K562 (cell line): ENCODE measurements around the gene FAM53A. TPM values are rescaled to one million over a fixed set of nuclear protein-coding genes. Genes with fewer than 3 reads are reported as not detected.

Experiments used
- ATAC-seq: fragments of 200-7000 bp; cut with Tn5 transposase; 3 replicates; pipeline ENCODE4 v1.9.1; 2020; ENCODE audit warnings: moderate library complexity
- BruUV-seq: library from RNA; stranded (reverse); fragments of 400-500 nt; replicated peaks from 2 replicates; lab custom pipeline; 2021; lab: Mats Ljungman, UMichigan
- CTCF ChIA-PET: fragments of 300-600 bp; formaldehyde crosslinking; extraction: SDS; loops from one replicate; lab custom pipeline; 2021; ENCODE audit warnings: low intra/inter-chr PET ratio; lab: Yijun Ruan, JAX
- POLR2A ChIA-PET: fragments of 300-600, 350-650 bp; sonication (Branson Sonifier 250); formaldehyde crosslinking; extraction: SDS; loops from one replicate; lab custom pipeline; 2021; ENCODE audit warnings: antibody characterized with exemption, inconsistent platforms; lab: Yijun Ruan, JAX
- DNase-seq, 4 experiments: peaks; one replicate each; pipeline versions ENCODE4 v3.0.0 to v3.0.0-alpha.2; 2011 to 2018; ENCODE audit warnings: low spot score in 3 of 4, mixed read lengths in 3 of 4; ENCODE audit errors: extremely low read depth in 1 of 4
- FAIRE-seq: peaks from 2 replicates; lab custom pipeline; 2011; peaks lifted over from hg19 to GRCh38; lab: Jason Lieb, UNC
- H2AFZ ChIP-seq: 2 replicates; pipeline ENCODE4 v1.6.0; 2011; ENCODE audit warnings: low read depth, low read length, control low read depth, inconsistent platforms
- H3K27ac ChIP-seq: fragments of 200-600 bp; 3 replicates; pipeline ENCODE4 v1.8.0; 2011; ENCODE audit warnings: low read depth, mild to moderate bottlenecking, control low read depth, inconsistent platforms, low read length, moderate library complexity, mixed read lengths; ENCODE audit errors: extremely low read depth
- H3K27me3 ChIP-seq, 2 experiments: fragments of 300-600 bp in 1 of 2; 2 replicates in 1 of 2; 3 replicates in 1 of 2; pipeline versions ENCODE4 v1.6.0 to v1.8.0; 2011; ENCODE audit warnings: inconsistent platforms in 2 of 2, low read length in 2 of 2, mild to moderate bottlenecking in 1 of 2, mixed read lengths in 1 of 2, moderate library complexity in 1 of 2; ENCODE audit not compliant: control insufficient read depth in 2 of 2, insufficient read depth in 2 of 2
- H3K36me3 ChIP-seq: fragments of 300-600 bp; 3 replicates; pipeline ENCODE4 v1.8.0; 2011; ENCODE audit warnings: mild to moderate bottlenecking, low read length, inconsistent platforms; ENCODE audit not compliant: control insufficient read depth, insufficient read depth
- H3K4me1 ChIP-seq, 2 experiments: fragments of 200-600 bp in 1 of 2; replicated peaks in 1 of 2; 2 replicates in 1 of 2; 3 replicates in 1 of 2; pipeline versions ENCODE4 v1.5.1 to v1.8.0; 2011; ENCODE audit warnings: inconsistent platforms in 2 of 2, low read length in 2 of 2, mild to moderate bottlenecking in 1 of 2, mixed read lengths in 1 of 2, moderate library complexity in 1 of 2; ENCODE audit not compliant: control insufficient read depth in 2 of 2, insufficient read depth in 2 of 2
- H3K4me2 ChIP-seq: 2 replicates; pipeline ENCODE4 v1.6.1; 2011; ENCODE audit warnings: low read length, control low read depth, inconsistent platforms, mixed read lengths; ENCODE audit not compliant: insufficient read depth
- H3K4me3 ChIP-seq: fragments of 200-600 bp; sonication (generic), shearing (Covaris generic); 2 replicates; pipeline ENCODE4 v1.5.1; 2016; ENCODE audit warnings: control low read depth, inconsistent platforms
- H3K79me2 ChIP-seq: fragments of 200-600 bp; 3 replicates; pipeline ENCODE4 v1.8.0; 2011; ENCODE audit warnings: low read length, inconsistent platforms; ENCODE audit not compliant: control insufficient read depth, insufficient read depth
- H3K9ac ChIP-seq, 2 experiments: 2 replicates each; pipeline versions ENCODE4 v1.6.0 to v1.6.1; 2011; ENCODE audit warnings: low read depth in 2 of 2, low read length in 2 of 2, control low read depth in 1 of 2, inconsistent platforms in 1 of 2, mild to moderate bottlenecking in 1 of 2, mixed read lengths in 1 of 2; ENCODE audit not compliant: insufficient read depth in 1 of 2
- H3K9me1 ChIP-seq: one replicate; pipeline ENCODE4 v1.6.0; 2011; ENCODE audit warnings: inconsistent platforms, mild to moderate bottlenecking, low read length, moderate library complexity; ENCODE audit not compliant: control insufficient read depth, insufficient read depth
- H3K9me3 ChIP-seq: replicated peaks from 2 replicates; pipeline ENCODE4 v1.5.1; 2011; ENCODE audit warnings: low read depth, low read length, inconsistent platforms; ENCODE audit not compliant: control insufficient read depth, insufficient read depth
- H4K20me1 ChIP-seq: replicated peaks from 2 replicates; pipeline ENCODE4 v1.6.1; 2011; ENCODE audit warnings: low read length, inconsistent platforms, mixed read lengths; ENCODE audit not compliant: control insufficient read depth, insufficient read depth
- BCOR ChIP-seq: fragments of 450-650 bp; IDR thresholded peaks from 2 replicates; pipeline ENCODE4 v1.6.1; 2016
- NFIC ChIP-seq: fragments of 450-650 bp; IDR thresholded peaks from 2 replicates; pipeline ENCODE4 v1.6.1; 2017; ENCODE audit warnings: mild to moderate bottlenecking, inconsistent platforms
- PHB2 ChIP-seq: fragments of 450-650 bp; IDR thresholded peaks from 2 replicates; pipeline ENCODE4 v1.6.1; 2017; ENCODE audit warnings: low read depth
- RBBP5 ChIP-seq: fragments of 200-600 bp; sonication (generic); IDR thresholded peaks from 2 replicates; pipeline ENCODE4 v1.6.1; 2012; ENCODE audit warnings: borderline replicate concordance, mild to moderate bottlenecking, low read length, control low read depth, inconsistent platforms; ENCODE audit not compliant: insufficient read depth, poor library complexity, severe bottlenecking
- RBM25 ChIP-seq: fragments of 200-400 bp; formaldehyde crosslinking; IDR thresholded peaks from 2 replicates; pipeline ENCODE4 v1.6.1; 2018; ENCODE audit warnings: low read length, low read depth, moderate library complexity; ENCODE audit not compliant: severe bottlenecking
- ZNF431 ChIP-seq: sonication (generic); formaldehyde crosslinking; IDR thresholded peaks from 2 replicates; pipeline ENCODE4 v1.8.0; 2022; ENCODE audit warnings: mild to moderate bottlenecking, missing genetic modification reagents
- ZNF77 ChIP-seq: fragments of 250-450 bp; sonication (Bioruptor Pico); IDR thresholded peaks from 2 replicates; pipeline ENCODE4 v1.5.0; 2020
- ZNF780A ChIP-seq: fragments of 250-450 bp; sonication (Bioruptor Pico); IDR thresholded peaks from 2 replicates; pipeline ENCODE4 v1.5.0; 2021; ENCODE audit warnings: mild to moderate bottlenecking
- WGBS: fragments of 100-300 bp; shearing (Covaris generic); methylation state at CpG from one replicate; pipeline ENCODE4 v1.1.6; 2016; ENCODE audit warnings: low coverage, mixed read lengths; ENCODE audit not compliant: insufficient coverage; ENCODE audit errors: missing lambda C conversion rate; 5-methylcytosine and 5-hydroxymethylcytosine counted together
- in situ Hi-C: fragments of 300-500 bp; cut with MboI; formaldehyde crosslinking; loops from 4 replicates; pipeline ENCODE4 v1.15.0; 2018; ENCODE audit warnings: inconsistent platforms, mixed read lengths
- intact Hi-C: fragments of 100-400 bp; cut with micrococcal nuclease; formaldehyde crosslinking; loops from 2 replicates; pipeline ENCODE4 v1.14.2; 2022
- polyA plus RNA-seq, 8 experiments: library from polyadenylated mRNA; depleted of rRNA in 4 of 8; stranded (reverse) in 5 of 8; unstranded in 3 of 8; fragments of >200 nt; fragmentation: Nextera tagmentation in 2 of 8; fragmentation: Illumina TruSeq in 1 of 8; extraction: Ambion mirVana in 2 of 8; extraction: Trizol in 1 of 8; gene quantifications; 2 replicates each; pipeline versions ENCODE4 v1.2.1 to v1.2.3, GENCODE V29; 2011 to 2014; ENCODE audit warnings: inconsistent platforms in 1 of 8, missing spikeins in 1 of 8
- total RNA-seq, 7 experiments: library from RNA; depleted of rRNA in 6 of 7; stranded (reverse); fragments of >200 nt in 6 of 7; fragmentation: Illumina TruSeq in 2 of 7; extraction: Trizol in 2 of 7; gene quantifications; 2 replicates each; pipeline versions ENCODE4 v1.2.1 to v1.2.3, GENCODE V29; 2011 to 2021; ENCODE audit warnings: low replicate concordance in 1 of 7

Gene FAM53A
- total and polyA plus RNA-seq, 9 of the 15 experiments (the other 6 are each of a cell fraction or from before 2014, with no cell fraction given): 0.53 to 2.7 (median 1.4) TPM; not detected in 2

DNA sequence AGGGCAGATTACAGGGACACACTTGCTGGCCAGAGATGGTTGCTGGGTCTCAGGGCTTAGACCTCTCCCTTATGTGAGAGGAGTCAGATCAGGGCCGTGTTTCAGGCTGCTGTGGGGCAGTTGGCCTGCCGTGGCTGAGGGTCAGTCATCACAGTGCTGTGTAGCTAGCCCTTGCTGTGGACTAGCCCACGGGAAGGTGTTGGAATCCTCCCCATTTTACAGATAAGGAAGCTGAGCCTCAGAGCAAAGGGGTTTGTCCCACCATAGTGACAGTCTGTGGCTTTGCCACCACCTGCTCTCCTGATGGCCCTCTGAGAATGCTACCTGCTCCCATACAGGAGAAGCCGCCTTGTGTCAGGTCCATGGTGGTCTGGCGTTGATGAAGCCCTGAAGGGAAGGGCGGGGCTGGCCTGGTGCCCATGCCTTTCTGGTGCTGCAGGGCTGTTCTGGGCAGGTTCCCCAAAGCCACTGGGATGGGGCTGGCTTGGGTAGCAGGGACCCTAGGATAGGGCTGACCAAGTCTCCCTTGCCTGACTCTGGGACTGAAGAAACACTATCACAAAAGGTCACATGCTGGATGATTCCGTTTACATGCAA lies 2.4 kb upstream of the FAM53A start:
- no peak for DNase-seq
- Histone ChIP-seq H3K79me2 (no peaks in the 10 kb centered on the region), H3K9me1 (peaks cover 3% of the 10 kb centered on the region), H4K20me1 (no peaks in the 10 kb centered on the region), H3K4me1 (peaks cover 8 to 31% of the 10 kb centered on the region in 2 experiments; a peak in 3 of 5 replicates), H3K4me3 (no peak overlapping the region), H3K27me3 (no peaks in the 10 kb centered on the region), H3K9ac (peak overlapping the region in 1 of 2 experiments; percentile 86; a peak in 2 of 4 replicates), H3K4me2 (no peak overlapping the region), H3K27ac (no peak overlapping the region; the same call in 2 of the 3 replicates), H3K9me3 (no peaks in the 10 kb centered on the region), H3K36me3 (peaks cover 12% of the 10 kb centered on the region; the same call in 2 of the 3 replicates), H2AFZ (no peak overlapping the region)
- TF ChIP-seq ZNF77 (CRISPR knock-in tag) (no peak), ZNF780A (CRISPR knock-in tag) (no peak), BCOR (peak; percentile 40; the same call in 1 of the 2 replicates), PHB2 (no peak), RBM25 (peak; percentile 56), RBBP5 (no peak), ZNF431 (CRISPR knock-in tag) (no peak), NFIC (0 out of 2 replicates have a peak, but pooled peaks have one; percentile 8)
- no peak for ATAC-seq
- BruUV-seq: no TSS peak
- POLR2A ChIA-PET: interaction anchor here (0.6 kb wide), 1 partner anchor 9 kb away, joined by 4 read pairs; no protein-coding TSS in a partner anchor
- 34% methylated on average over 7 of the region's 7 CpGs for WGBS
- in situ Hi-C loops: no loop called here
- FAIRE-seq: peak; percentile 58
- CTCF ChIA-PET: no interaction called here
- intact Hi-C loops: no loop called here
